Left cardiac atrium (tissue), 4 donors: ENCODE data around the gene LAMA5. TPM values are rescaled to one million over a fixed set of nuclear protein-coding genes. Genes with fewer than 3 reads are reported as not detected.

Experiments
- ATAC-seq, 2 donors: fragments of 200-7000 bp; cut with Tn5 transposase; one replicate each; pipeline ENCODE4 v1.9.1; 2020; ENCODE audit warnings: mild to moderate bottlenecking in 2 of 2, moderate library complexity in 2 of 2
- DNase-seq: peaks from one replicate; pipeline ENCODE4 v3.0.0-alpha.2; 2020
- intact Hi-C, 2 donors: fragments of 100-400 bp; cut with DNase I; formaldehyde crosslinking; loops; one replicate each; pipeline versions ENCODE4 v1.14.1 to v1.15.1; 2022 to 2023
- total RNA-seq, 2 donors: library from RNA; stranded (reverse); fragmentation: NEBNext Ultra II Directional; extraction: Animal tissue kit (Norgen Biotek cat#: 25700); gene quantifications; one replicate each; pipeline ENCODE4 v1.2.1, GENCODE V29; 2021
- donor health status: DM: no; HTN: yes; CAD: no.
- donor health status: DM: no; HTN: yes; CAD: no; lungs with severe emphysema.
- donor health status: DM: yes; HTN: yes; CAD: no.
- donor health status: Dilated cardiomyopathy.

The LAMA5 gene
- total RNA-seq, 2 donors from 2014 or later: 70.4 to 113 TPM

DNA sequence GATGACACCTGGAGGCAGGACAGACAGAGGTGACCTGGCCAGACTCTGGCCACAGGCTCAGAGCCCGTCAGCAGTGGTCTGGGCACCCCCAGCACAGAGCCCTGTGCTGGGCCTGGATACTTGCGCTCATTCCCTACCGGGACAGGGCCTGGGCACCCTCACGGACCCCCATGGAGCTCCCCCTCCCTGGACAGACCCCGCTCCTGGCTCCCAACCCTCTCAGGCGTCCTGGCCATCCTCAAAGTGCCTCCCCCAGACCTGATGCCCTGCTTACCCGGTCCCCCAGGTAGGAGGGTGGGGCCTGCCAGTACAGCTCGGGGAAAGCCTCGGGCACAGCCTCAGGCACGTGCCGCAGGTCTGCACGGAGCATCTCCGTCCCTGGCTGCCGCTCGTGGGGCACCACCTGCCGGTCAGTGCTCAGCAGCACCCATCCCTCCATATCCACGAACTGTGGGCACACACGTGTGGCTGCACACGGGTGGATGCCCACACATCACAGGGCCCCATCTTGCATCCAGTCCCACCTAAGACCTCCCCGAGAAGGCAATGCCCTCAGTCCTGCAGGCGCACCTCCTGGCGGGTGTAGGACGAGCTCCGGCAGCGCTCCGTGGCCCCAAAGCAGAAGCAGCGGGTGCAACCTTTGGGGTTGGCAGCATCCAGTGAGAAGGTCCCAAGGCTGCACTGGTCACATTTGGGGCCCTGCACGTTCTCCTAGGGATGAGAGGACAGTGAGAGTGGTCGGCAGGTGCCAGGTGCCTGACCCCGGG lies 40.0 kb downstream of the LAMA5 start:
- DNase-seq: no peak
- intact Hi-C loops: no loop called here
- no peak for ATAC-seq

DNA sequence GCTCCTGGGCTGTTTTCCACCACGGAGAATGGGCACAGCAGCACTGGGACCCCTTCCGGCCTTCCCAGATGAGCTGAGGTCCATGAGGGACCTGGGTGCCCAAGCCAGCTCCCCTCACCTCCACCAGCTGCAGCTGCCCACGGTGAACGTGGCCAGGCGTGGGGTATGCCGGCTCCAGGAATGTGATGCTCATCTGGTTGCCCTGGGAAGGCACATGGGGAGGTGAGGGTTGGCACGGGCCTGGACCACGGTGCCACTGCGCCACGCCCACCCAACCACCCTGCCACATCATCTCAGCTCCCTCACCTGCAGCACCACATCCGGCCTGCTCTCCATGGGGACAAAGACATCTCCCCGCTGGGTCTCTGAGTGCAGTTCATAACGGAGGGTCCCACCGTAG lies 40.6 kb downstream of the LAMA5 start:
- DNase-seq (no peak), ATAC-seq (no peak)
- intact Hi-C loops: no loop called here

- no peak for ATAC-seq
Measured at GRCh38 chr20:62325172-62325905, 41.8 kb downstream of the LAMA5 start.

DNA sequence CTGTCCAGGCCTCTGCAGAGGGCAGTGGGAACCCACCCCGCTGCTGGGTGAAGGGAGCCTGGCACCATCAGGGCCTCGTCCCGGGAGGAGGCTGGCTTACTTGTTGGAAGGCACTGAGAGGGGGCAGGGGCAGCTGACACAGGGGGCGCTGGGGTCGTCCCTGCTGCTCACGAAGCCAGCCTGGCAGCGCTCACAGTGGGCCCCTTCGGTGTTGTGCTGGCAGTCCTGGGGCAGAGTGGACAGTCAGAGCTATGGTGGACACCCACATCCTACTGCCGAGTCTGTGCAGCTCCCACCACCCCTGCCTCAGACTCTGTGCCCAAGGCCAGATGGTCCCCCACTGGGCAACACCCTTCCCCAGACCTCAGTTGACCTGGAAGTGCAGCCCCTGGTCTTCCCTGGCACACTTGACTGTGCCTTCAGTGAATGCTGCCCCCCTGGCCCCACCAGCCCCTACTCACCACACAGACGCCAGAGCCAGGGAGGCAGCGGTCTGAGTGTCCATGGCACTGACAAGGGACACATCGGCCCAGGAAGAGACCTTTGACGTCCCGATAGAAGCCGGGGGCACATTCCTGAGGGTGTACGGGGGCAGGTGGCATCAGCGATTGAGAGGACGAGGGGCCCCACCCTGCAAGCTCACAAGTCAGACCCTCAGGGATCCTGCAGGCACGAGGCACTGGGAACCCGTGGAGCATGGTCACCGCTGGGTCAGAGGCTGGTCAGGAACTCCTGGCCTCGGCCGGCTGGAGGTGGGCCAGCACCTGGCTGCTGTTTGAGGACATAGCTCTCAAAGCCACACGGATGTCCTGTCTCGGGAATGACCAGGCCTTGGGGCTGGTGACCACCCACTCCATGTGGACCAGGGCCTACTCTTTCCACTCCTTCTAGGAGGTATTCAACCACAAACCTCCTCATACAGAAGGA lies 42.9 kb downstream of the LAMA5 start:
- intact Hi-C loops: no loop called here
- DNase-seq: no peak
- ATAC-seq: no peak

More at GRCh38 chr20:62325172-62325905, 41.8 kb downstream of the LAMA5 start:
- intact Hi-C loops: no loop called here
- no peak for DNase-seq

DNA sequence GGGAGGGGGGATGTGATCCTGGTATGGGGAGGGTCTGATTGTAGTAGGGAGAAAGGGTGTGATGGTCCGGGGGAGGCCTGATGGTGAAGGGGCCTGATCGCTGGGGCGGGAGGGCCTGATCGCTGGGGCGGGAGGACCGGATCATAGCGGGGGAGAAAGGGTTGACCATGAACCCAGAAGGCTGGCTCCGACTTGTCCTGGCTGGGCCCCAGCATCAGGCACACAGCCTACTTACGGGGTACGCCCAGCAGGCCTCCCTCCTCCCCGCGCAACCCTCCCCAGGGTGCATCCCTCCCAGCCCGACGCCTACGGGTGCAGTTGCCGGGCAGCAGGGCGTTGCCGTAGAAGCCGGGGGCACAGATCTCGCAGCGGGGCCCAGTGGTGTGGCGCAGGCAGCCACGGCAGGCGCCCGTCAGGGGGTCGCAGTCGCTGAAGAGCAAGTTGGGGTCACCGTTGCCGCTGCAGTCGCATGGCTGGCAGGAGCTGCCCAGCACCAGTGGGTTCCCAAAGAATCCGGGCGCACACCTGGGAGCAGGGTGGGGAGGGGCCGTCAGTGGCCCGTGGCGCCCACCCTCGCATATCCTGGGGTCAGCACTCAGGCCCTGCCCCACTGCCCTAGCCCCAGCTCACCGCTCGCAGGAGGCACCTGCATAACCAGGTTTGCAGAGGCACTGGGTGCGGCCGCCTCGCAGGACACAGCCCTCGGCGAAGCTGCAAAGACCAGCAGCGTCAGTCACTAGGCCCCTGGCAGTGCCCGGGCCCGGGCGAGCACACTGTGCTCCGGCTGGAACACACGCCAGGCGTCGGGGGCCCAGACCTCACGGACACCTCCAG lies 43.7 kb downstream of the LAMA5 start:
- ATAC-seq: peak in 1 of 2 donors; percentile 9
- no peak for DNase-seq
- intact Hi-C loops: no loop called here

DNA sequence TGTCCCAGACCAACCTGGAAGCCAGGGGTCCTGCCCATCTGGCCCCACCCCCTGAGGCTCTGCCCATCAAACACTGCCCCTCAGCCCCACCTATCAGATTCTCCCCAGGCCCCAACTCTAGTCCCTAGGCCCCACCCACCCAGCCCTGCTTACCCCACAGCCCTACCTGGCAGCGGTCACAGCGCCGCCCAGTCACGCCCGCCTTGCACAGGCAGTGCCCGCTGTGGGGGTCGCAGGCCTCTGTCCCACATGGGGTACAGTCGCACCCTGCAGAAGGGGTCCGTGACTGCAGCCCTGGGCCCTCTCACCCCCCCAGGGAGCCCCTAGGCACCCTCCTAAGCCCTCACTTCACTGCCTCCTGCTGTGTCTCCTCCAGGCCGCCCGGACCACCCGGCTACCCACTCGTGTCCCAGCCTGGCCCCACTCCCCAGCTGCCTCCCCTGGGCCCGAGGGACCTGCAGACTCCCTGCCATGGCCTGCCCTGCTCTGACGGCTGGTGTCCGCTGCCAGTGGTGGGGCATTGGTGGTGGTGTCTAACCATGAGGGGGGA lies 44.5 kb downstream of the LAMA5 start:
- no peak for DNase-seq
- ATAC-seq: no peak
- intact Hi-C loops: no loop called here

- no peak for ATAC-seq
- no peak for DNase-seq
- intact Hi-C loops: no loop called here
Measured at GRCh38 chr20:62321975-62322374, 45.1 kb downstream of the LAMA5 start.

DNA sequence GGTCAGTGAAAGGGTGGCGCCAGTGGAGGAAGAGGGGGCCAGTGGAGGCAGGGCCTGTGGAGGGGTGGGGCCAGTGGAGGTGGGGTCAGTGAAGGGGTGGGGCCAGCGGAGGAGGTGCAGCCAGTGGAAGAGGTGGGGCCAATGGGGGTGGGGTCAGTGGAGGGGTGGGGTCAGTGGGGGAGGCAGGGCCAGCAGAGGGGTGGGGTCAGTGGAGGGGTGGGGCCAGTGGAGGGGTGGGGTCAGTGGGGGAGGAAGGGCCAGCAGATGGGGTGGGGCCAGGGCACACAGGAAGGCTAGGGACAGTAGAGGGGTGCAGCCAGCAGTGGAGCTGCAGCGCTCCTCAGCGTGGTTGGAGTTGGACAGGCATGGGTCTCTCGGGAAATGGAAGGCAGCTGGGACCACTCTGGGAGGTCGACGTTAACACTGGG lies 45.6 kb downstream of the LAMA5 start:
- DNase-seq (no peak), ATAC-seq (peak; percentile 11 to 25)
- intact Hi-C loops: no loop called here

- ATAC-seq (peak in 1 of 2 donors; percentile 10), DNase-seq (no peak)
- intact Hi-C loops: no loop called here
Measured at GRCh38 chr20:62320581-62321354, 46.3 kb downstream of the LAMA5 start.

DNA sequence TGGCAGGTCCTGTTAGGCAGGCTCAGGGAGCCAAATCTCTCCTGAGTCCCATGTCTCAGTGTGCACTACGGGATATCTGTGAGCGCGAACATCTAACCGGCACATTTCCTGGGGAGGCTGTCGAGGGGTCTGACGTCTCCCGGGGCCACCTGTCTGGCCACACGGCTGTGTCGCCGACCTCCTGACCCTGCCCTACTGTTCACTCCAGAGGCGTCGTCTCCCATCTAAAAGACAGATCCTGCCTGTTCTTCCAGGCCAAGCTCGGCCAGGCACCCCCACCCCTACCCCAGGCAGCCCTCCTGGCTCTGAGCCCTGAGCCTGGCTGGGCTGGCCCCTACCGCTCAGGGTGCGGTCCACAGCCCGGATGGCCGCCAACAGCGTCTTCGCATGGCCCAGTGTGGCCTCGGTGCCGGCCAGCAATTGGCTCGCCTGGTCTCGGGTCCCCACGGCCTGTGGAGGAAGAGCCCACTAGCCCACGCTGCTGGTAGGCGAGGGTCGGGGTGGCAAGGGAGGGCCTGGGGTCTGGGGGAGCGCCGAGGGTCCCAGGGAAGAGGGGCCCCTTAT lies 47.7 kb downstream of the LAMA5 start:
- DNase-seq (no peak), ATAC-seq (no peak)
- intact Hi-C loops: no loop called here

GRCh38 chr20:62318400-62319345 lies 48.4 kb downstream of the LAMA5 start:
- intact Hi-C loops: no loop called here
- DNase-seq (no peak), ATAC-seq (no peak)

GRCh38 chr20:62317167-62317655 lies 49.9 kb downstream of the LAMA5 start:
- ATAC-seq (no peak), DNase-seq (no peak)
- intact Hi-C loops: no loop called here

- intact Hi-C loops: no loop called here
- DNase-seq: no peak
- ATAC-seq: no peak
Measured at GRCh38 chr20:62316331-62317166, 50.6 kb downstream of the LAMA5 start.

GRCh38 chr20:62315773-62316172 lies 51.3 kb downstream of the LAMA5 start:
- intact Hi-C loops: no loop called here
- DNase-seq: no peak
- ATAC-seq: no peak

- DNase-seq (no peak), ATAC-seq (no peak)
- intact Hi-C loops: no loop called here
Measured at GRCh38 chr20:62314711-62315302, 52.3 kb downstream of the LAMA5 start.
